Prostate gland (tissue), 2 donors: ENCODE data around the gene FHOD3.

Source experiments
- POLR2A ChIP-seq: fragments of 450-650 bp; IDR thresholded peaks from one replicate; pipeline ENCODE4 v1.6.1; 2016; ENCODE audit warnings: antibody characterized with exemption, mild to moderate bottlenecking
- POLR2AphosphoS5 ChIP-seq: sonication (generic); formaldehyde crosslinking; IDR thresholded peaks from one replicate; pipeline ENCODE4 v1.6.1; 2017; ENCODE audit warnings: antibody characterized with exemption
- TF ChIP-seq, protein P1 (sequence below), 4 experiments: fragments of 200-600 bp in 2 of 4; fragments of 450-650 bp in 2 of 4; sonication (generic) in 2 of 4; IDR thresholded peaks; 1 replicate in 3 of 4; 2 replicates in 1 of 4; pipeline ENCODE4 v1.5.1; 2016 to 2019; ENCODE audit warnings: antibody characterized with exemption in 4 of 4, mild to moderate bottlenecking in 2 of 4, moderate library complexity in 2 of 4

DNA sequence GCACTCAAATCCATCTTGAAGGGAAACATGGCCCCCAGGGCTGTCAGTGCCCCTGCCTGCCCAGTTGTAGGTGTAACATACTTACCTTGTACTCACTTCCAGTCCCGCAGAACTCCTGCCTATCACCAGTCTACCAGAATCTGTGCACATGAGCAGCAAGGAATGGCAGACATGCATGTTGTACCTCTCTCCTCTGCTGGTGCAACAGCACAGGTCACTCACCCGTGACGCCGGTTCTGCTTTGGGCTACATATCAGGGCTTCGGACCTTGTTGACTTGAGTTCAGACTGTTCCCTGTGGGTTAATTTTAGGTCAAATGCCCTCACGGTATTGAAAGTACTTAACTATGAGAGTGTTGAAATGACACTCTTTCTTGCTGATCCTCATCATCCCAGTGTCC lies 315.6 kb downstream of the FHOD3 start:
- TF ChIP-seq POLR2AphosphoS5 (no peak), POLR2A (no peak)
- TF ChIP-seq, protein P1, sequence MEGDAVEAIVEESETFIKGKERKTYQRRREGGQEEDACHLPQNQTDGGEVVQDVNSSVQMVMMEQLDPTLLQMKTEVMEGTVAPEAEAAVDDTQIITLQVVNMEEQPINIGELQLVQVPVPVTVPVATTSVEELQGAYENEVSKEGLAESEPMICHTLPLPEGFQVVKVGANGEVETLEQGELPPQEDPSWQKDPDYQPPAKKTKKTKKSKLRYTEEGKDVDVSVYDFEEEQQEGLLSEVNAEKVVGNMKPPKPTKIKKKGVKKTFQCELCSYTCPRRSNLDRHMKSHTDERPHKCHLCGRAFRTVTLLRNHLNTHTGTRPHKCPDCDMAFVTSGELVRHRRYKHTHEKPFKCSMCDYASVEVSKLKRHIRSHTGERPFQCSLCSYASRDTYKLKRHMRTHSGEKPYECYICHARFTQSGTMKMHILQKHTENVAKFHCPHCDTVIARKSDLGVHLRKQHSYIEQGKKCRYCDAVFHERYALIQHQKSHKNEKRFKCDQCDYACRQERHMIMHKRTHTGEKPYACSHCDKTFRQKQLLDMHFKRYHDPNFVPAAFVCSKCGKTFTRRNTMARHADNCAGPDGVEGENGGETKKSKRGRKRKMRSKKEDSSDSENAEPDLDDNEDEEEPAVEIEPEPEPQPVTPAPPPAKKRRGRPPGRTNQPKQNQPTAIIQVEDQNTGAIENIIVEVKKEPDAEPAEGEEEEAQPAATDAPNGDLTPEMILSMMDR (IDR thresholded peaks at IDR 0.05): no peak
